Measurements from ENCODE around the gene CRMP1. TPM values are rescaled to one million over a fixed set of nuclear protein-coding genes. Genes with fewer than 3 reads are reported as not detected.

The CRMP1 gene
- total RNA-seq, result 4.9 and 16.0 TPM in 2 replicates

GRCh38 chr4:5893004-5893580 is at the start of gene CRMP1:
Gene CRMP1, minus strand, starts transcription at chr4:5893086. Its CDS starts 117 bp downstream, at chr4:5892969.

Other genes starting within 250 kb of the CRMP1 start
- gene EVC2, start 184.5 kb downstream of the CRMP1 start, total RNA-seq, result 7.0 and 11.7 TPM in 2 replicates
- 19.9 and 21.2 TPM in 2 replicates for gene EVC, start 181.9 kb downstream of the CRMP1 start, total RNA-seq
- not detected in 2 replicates for gene C4orf50, start 125.3 kb upstream of the CRMP1 start, total RNA-seq

Measured in epithelial cell of alveolus of lung (primary cell).